Calu3 (cell line): ENCODE measurements around the gene GPR39. TPM values are rescaled to one million over a fixed set of nuclear protein-coding genes. Genes with fewer than 3 reads are reported as not detected.

Experiments
- BruUV-seq: library from RNA; stranded (reverse); fragments of 400-500 nt; replicated peaks from 2 replicates; lab custom pipeline; 2021; lab: Mats Ljungman, UMichigan
- CTCF ChIA-PET: fragments of 300-600 bp; sonication (Branson Sonifier 250); formaldehyde crosslinking; loops from one replicate; lab custom pipeline; 2022; ENCODE audit warnings: antibody characterized with exemption; lab: Charles Lee
- DNase-seq: peaks from one replicate; pipeline ENCODE4 v3.0.0; 2022
- H3K27ac Mint-ChIP-seq: one replicate; pipeline ENCODE4 v1.8.0; 2022; ENCODE audit warnings: mixed read lengths; ENCODE audit not compliant: unreplicated experiment
- H3K27me3 Mint-ChIP-seq: one replicate; pipeline ENCODE4 v1.8.0; 2022; ENCODE audit warnings: mixed read lengths; ENCODE audit not compliant: unreplicated experiment
- H3K36me3 Mint-ChIP-seq: one replicate; pipeline ENCODE4 v1.8.0; 2022; ENCODE audit warnings: mild to moderate bottlenecking, moderate library complexity, mixed read lengths; ENCODE audit not compliant: insufficient read depth, unreplicated experiment
- H3K4me1 Mint-ChIP-seq: one replicate; pipeline ENCODE4 v1.8.0; 2022; ENCODE audit warnings: mild to moderate bottlenecking, low read depth, mixed read lengths; ENCODE audit not compliant: unreplicated experiment
- H3K4me3 Mint-ChIP-seq: one replicate; pipeline ENCODE4 v1.8.0; 2022; ENCODE audit warnings: mild to moderate bottlenecking, low read depth, moderate library complexity, mixed read lengths; ENCODE audit not compliant: unreplicated experiment
- H3K9me3 Mint-ChIP-seq: one replicate; pipeline ENCODE4 v1.8.0; 2022; ENCODE audit warnings: low read depth, mixed read lengths; ENCODE audit not compliant: unreplicated experiment
- CTCF ChIP-seq: fragments of 200-600 bp; IDR thresholded peaks from one replicate; pipeline ENCODE4 v1.8.0; 2022; ENCODE audit warnings: antibody characterized with exemption; ENCODE audit not compliant: unreplicated experiment
- intact Hi-C: fragments of 100-400 bp; cut with micrococcal nuclease; formaldehyde crosslinking; loops from one replicate; pipeline ENCODE4 v1.10.0; 2022; ENCODE audit not compliant: unreplicated experiment
- total RNA-seq: library from RNA; stranded (reverse); gene quantifications from 2 replicates; pipeline ENCODE4 v1.2.3, GENCODE V29; 2022

Gene GPR39
- total RNA-seq, 1 experiment from 2014 or later, result 24.9 TPM

DNA sequence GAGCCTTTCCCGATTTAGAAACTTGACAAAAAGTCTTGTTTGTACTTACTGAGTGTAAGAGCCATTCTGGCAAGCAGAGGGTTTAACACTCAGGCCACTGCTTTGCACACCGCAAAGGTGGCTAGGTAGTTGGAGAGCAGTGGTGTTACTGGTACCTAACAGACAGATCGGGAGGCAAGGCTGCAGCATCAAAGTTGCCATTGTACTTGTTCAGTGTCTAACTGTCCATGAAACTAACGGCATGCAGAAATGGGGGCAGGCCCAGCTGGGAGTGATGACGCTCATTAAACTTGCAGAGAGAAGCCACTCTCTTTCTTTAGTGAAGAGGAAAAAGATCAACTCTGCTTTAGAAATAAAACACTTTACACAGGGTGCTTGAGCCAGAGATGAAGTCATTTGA, 10.1 kb downstream of the GPR39 start:
- H3K27me3 Mint-ChIP-seq, result no peaks in the 10 kb centered on the region
- peaks cover 65% of the 10 kb centered on the region for H3K4me1 Mint-ChIP-seq
- H3K27ac Mint-ChIP-seq, result no peak overlapping the region
- CTCF ChIA-PET, result no interaction called here
- intact Hi-C loops, result no loop called here
- BruUV-seq, result no TSS peak
- peaks cover 2% of the 10 kb centered on the region for H3K9me3 Mint-ChIP-seq
- no peak overlapping the region for H3K4me3 Mint-ChIP-seq
- TF ChIP-seq CTCF, result no peak
- DNase-seq, result no peak
- H3K36me3 Mint-ChIP-seq, result peaks cover 9% of the 10 kb centered on the region

DNA sequence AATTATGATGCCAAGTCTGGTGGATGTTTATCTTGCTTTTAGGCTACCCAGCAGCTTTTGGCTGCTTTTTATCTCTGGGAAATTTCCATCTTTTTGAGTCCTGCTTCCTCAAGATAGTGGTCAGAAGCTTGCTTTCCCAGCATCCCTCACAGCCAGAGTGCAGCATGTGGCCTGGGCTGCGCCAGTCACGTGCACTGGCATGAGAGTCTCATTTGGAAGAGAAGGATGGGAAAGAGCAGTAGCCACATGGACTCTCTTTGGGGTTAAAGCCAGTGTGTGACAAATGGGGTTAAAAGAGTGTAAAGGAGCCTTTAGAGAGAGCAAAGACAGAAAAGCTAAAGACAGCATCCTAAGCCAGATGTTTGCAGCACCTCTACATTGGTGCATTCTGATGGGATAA, 12.7 kb downstream of the GPR39 start:
- intact Hi-C loops, result no loop called here
- no peak for TF ChIP-seq CTCF
- Mint-ChIP-seq H3K27me3 (no peaks in the 10 kb centered on the region), H3K4me1 (peaks cover 53% of the 10 kb centered on the region), H3K27ac (peak overlapping the region; percentile 88), H3K36me3 (peaks cover 9% of the 10 kb centered on the region), H3K9me3 (peaks cover 2% of the 10 kb centered on the region), H3K4me3 (peak overlapping the region; percentile 44)
- CTCF ChIA-PET, result no interaction called here
- BruUV-seq, result no TSS peak
- no peak for DNase-seq

DNA sequence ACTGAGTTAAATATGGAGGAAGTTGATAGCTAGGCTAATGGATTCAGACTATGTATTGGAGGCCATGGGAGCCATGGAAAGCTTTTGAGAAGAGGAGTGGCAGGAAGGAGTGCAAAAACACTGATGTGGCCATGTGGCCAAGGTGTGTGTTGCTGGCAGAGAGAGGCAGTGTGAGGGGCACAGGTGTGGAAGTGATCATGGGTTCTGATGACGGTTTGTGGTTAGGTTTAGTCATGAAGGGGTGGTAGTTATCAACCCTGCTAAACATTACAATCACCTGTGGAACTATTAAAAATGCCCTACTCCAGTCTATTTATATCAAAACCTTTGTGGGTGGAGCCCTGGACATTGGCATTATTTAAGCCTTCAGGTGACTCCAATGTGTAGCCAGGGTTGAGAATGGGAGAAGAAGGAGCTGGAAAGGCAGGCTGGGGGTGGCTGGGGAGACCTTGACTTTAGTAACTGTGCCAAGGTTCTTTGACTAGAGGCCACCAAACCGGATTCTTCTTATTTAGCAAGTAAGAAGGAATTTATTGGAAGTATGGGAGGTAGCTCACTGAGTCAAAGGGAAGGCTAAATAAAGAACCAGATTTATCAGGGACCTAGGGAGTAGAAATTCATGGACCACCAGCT, 13.5 kb downstream of the GPR39 start:
- Mint-ChIP-seq H3K27ac (peak overlapping the region; percentile 88), H3K27me3 (no peaks in the 10 kb centered on the region), H3K4me3 (peak overlapping the region; percentile 44), H3K36me3 (peaks cover 9% of the 10 kb centered on the region), H3K4me1 (peaks cover 51% of the 10 kb centered on the region), H3K9me3 (peaks cover 2% of the 10 kb centered on the region)
- BruUV-seq, result TSS peak; percentile 63
- no peak for TF ChIP-seq CTCF
- intact Hi-C loops, result no loop called here
- DNase-seq, result peak; percentile 49
- CTCF ChIA-PET, result interaction anchor here (0.9 to 1.3 kb wide), 5 partner anchors 10 to 81 kb away, joined by 3 to 11 read pairs (median 5); no protein-coding TSS in a partner anchor

- Mint-ChIP-seq H3K4me1 (peaks cover 55% of the 10 kb centered on the region), H3K9me3 (peaks cover 2% of the 10 kb centered on the region), H3K36me3 (peaks cover 12% of the 10 kb centered on the region), H3K27me3 (no peaks in the 10 kb centered on the region), H3K27ac (peak overlapping the region; percentile 88), H3K4me3 (peak overlapping the region; percentile 44)
- intact Hi-C loops, result no loop called here
- DNase-seq, result peak; percentile 59
- CTCF ChIA-PET, result interaction anchor here (0.6 to 1.3 kb wide), 5 partner anchors 9 to 156 kb away, joined by 4 to 11 read pairs (median 5); no protein-coding TSS in a partner anchor
- no TSS peak for BruUV-seq
- no peak for TF ChIP-seq CTCF
Observed at GRCh38 chr2:132430895-132431294, 14.3 kb downstream of the GPR39 start.
